ENCODE measurements around the gene VIM.

GRCh38 chr10:17199351-17199804 lies 28.7 kb upstream of the VIM start:
- TF ChIP-seq, protein P1, sequence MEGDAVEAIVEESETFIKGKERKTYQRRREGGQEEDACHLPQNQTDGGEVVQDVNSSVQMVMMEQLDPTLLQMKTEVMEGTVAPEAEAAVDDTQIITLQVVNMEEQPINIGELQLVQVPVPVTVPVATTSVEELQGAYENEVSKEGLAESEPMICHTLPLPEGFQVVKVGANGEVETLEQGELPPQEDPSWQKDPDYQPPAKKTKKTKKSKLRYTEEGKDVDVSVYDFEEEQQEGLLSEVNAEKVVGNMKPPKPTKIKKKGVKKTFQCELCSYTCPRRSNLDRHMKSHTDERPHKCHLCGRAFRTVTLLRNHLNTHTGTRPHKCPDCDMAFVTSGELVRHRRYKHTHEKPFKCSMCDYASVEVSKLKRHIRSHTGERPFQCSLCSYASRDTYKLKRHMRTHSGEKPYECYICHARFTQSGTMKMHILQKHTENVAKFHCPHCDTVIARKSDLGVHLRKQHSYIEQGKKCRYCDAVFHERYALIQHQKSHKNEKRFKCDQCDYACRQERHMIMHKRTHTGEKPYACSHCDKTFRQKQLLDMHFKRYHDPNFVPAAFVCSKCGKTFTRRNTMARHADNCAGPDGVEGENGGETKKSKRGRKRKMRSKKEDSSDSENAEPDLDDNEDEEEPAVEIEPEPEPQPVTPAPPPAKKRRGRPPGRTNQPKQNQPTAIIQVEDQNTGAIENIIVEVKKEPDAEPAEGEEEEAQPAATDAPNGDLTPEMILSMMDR (optimal IDR thresholded peaks at IDR 0.05 in 1 of 3, IDR thresholded peaks at IDR 0.05 in 1 of 3, conservative IDR thresholded peaks at IDR 0.05 in 1 of 3; ENCODE audit: extremely low read depth in 1 of 3, insufficient read depth in 2 of 3, low read length in 3 of 3): no peak
- TF ChIP-seq EZH2 (IDR thresholded peaks at IDR 0.05; ENCODE audit: low read length): no peak

All from keratinocyte (primary cell).